C4-2B (cell line): ENCODE results near the gene TRIM17.

ENCODE experiments used
- ZFX ChIP-seq: fragments of 450-650 bp; IDR thresholded peaks from 2 replicates; pipeline ENCODE4 v1.6.1; 2017
- TF ChIP-seq, protein P1 (sequence below): fragments of 450-650 bp; conservative IDR thresholded peaks from 2 replicates; pipeline ENCODE4 v1.5.1; 2017; ENCODE audit warnings: mild to moderate bottlenecking

DNA sequence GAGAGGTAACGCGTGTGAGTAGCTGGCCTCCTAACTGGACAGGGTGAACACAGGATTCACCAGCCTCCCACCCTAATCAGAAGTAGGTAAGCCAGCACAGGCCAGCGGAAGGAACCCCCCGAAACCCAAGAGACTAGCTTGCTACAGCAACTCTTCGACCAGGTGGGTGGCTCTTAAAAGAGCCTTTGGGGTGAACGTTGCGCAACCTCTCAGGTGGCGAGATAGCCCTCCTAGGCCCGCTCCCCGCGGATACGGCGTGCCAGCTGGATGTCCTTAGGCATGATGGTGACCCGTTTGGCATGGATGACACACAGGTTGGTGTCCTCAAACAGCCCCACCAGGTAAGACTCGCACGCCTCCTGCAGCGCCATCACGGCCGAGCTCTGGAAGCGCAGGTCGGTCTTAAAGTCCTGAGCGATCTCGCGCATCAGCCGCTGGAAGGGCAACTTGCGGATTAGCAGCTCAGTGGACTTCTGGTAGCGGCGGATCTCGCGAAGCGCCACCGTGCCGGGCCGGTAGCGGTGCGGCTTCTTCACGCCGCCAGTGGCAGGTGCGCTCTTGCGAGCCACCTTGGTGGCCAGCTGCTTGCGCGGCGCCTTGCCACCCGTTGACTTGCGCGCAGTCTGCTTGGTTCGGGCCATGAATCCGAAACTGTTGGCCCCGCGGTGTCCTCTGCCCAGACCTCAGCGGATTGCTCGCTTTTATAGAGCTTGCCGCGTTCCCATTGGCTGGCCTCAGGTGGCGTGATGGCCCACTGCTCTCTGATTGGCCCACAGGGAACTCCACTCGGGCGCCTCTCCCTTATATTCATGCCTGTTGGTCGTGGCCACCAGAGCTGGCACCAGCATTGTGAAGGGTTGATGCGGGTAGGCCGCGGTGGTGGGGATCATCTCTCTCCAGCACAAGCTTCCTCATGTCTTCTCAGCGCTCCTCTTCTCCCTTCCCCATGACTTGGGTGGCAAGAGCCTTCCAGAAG lies 8.3 kb upstream of the TRIM17 start:
- TF ChIP-seq, protein P1, sequence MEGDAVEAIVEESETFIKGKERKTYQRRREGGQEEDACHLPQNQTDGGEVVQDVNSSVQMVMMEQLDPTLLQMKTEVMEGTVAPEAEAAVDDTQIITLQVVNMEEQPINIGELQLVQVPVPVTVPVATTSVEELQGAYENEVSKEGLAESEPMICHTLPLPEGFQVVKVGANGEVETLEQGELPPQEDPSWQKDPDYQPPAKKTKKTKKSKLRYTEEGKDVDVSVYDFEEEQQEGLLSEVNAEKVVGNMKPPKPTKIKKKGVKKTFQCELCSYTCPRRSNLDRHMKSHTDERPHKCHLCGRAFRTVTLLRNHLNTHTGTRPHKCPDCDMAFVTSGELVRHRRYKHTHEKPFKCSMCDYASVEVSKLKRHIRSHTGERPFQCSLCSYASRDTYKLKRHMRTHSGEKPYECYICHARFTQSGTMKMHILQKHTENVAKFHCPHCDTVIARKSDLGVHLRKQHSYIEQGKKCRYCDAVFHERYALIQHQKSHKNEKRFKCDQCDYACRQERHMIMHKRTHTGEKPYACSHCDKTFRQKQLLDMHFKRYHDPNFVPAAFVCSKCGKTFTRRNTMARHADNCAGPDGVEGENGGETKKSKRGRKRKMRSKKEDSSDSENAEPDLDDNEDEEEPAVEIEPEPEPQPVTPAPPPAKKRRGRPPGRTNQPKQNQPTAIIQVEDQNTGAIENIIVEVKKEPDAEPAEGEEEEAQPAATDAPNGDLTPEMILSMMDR: no peak
- TF ChIP-seq ZFX: no peak
